Stimulated activated naive CD4-positive, alpha-beta T cell treated with Interleukin-2 at 50 U/mL for 16 hours (primary cell): ENCODE results near the gene NPAS1.

Experiments
- DNase-seq: peaks from one replicate; lab custom pipeline; 2025; lab: John Stamatoyannopoulos, UW

NPAS1 gene

DNA sequence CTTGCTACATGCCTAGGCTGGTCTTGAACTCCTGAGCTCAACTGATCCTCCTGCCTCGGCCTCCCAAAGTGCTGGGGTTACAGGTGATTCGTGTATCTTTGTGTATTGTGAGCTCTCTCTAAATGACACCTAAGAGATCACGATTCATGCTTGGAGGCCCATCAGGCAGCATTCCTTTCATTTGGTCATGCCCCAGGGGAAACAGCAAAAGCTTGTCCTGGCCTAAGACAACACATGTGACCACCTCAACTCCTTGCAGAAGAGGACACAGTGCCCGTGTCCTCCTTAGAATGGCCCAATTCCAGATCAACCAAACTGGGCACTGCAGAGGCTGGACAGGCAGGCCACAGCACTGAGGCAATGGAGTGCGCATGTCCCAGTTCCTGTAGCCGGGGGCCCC is 61.5 kb downstream of the NPAS1 start:
- no peak for DNase-seq

GRCh38 chr19:47082493-47082892 is 62.9 kb downstream of the NPAS1 start:
- no peak for DNase-seq

DNA sequence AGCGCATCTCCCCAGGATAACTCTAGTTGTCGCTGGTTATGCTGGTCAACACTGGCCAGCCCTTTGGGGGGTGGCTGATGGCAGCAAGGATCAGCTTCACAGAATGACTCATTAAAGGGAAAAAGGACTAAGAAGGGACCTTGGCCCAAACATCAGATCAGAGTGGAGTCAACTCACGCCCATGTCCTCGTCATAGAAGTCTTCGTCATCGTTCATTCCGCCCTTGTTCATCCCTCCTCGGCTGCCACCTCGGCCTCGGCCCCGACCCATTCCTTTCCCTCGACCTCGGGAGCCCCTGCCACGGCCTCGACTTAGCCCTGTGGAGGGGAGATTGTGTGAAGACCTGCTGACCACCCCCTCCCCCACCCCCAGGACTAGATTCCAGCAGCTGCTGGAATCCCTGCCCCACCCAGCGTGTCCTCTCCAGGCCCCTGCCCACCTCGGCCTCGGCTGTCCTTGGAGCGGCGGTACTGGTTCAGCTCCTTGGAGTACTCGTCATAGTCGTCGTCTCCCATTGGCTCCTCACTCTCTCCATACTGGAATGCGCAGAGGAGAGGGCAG is 65.3 kb downstream of the NPAS1 start:
- no peak for DNase-seq

GRCh38 chr19:47086280-47086679 is 66.6 kb downstream of the NPAS1 start:
- no peak for DNase-seq

DNA sequence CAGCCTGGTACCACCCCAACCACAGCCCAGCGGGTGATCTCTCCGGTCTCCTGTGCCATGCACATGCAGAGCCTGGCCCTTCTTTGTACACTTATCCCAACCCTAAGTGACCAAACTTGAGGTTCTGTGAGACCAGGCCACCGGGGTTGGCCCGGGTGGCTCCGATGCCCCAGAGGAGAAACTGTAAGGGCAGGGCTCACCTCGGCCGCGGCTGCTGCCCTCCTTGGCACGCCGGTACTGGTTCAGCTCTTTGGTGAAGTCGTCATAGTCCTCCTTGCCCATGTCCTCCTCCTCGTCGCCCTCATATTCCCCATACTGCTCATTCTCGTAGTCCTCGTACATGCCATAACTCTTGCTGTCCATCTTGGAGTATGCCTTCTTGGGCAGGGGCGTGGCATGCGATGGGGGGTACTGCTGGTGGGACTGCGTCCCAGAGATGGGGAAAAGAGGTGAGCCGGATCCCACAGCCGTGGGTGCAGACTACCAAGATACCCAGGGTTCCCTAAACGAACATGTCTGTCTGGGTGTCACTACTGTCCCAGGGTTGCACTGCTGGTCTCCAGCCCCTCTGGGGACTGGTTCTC is 70.2 kb downstream of the NPAS1 start:
- no peak for DNase-seq

GRCh38 chr19:47093254-47093653 is 73.6 kb downstream of the NPAS1 start:
- DNase-seq: no peak

DNA sequence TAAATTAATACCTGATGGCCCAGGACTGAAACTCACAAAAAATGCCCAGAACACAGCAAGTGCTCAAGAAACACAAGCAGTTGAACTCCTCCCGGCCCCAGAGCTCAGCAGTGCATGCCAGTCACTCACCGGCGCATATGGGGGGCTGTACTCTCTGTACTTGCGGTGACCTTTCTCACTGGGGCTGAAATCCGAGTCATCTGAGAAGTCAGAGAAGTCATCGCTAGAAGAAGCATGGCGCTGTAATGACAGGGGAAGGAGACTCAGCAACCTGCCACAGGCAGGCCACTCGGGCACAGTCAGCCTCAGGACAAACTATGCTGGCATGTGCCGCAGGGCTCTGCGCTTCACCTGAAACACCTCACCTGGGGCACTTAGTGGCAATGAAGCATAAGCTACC is 74.2 kb downstream of the NPAS1 start:
- DNase-seq: peak; percentile 39

GRCh38 chr19:47094557-47095475 is 75.2 kb downstream of the NPAS1 start:
- peak; percentile 34 for DNase-seq
